HS-27A (cell line): ENCODE results near the gene TBCCD1.
A peak's percentile ranks its signal among the peaks of the same experiment; 100 is the strongest.

Experiments used
- DNase-seq: peaks from one replicate; pipeline ENCODE4 v3.0.0-alpha.2; 2012; ENCODE audit warnings: low read depth, missing footprints

Gene TBCCD1, protein sequence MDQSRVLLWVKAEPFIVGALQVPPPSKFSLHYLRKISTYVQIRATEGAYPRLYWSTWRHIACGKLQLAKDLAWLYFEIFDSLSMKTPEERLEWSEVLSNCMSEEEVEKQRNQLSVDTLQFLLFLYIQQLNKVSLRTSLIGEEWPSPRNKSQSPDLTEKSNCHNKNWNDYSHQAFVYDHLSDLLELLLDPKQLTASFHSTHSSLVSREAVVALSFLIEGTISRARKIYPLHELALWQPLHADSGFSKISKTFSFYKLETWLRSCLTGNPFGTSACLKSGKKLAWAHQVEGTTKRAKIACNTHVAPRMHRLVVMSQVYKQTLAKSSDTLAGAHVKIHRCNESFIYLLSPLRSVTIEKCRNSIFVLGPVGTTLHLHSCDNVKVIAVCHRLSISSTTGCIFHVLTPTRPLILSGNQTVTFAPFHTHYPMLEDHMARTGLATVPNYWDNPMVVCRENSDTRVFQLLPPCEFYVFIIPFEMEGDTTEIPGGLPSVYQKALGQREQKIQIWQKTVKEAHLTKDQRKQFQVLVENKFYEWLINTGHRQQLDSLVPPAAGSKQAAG

DNA sequence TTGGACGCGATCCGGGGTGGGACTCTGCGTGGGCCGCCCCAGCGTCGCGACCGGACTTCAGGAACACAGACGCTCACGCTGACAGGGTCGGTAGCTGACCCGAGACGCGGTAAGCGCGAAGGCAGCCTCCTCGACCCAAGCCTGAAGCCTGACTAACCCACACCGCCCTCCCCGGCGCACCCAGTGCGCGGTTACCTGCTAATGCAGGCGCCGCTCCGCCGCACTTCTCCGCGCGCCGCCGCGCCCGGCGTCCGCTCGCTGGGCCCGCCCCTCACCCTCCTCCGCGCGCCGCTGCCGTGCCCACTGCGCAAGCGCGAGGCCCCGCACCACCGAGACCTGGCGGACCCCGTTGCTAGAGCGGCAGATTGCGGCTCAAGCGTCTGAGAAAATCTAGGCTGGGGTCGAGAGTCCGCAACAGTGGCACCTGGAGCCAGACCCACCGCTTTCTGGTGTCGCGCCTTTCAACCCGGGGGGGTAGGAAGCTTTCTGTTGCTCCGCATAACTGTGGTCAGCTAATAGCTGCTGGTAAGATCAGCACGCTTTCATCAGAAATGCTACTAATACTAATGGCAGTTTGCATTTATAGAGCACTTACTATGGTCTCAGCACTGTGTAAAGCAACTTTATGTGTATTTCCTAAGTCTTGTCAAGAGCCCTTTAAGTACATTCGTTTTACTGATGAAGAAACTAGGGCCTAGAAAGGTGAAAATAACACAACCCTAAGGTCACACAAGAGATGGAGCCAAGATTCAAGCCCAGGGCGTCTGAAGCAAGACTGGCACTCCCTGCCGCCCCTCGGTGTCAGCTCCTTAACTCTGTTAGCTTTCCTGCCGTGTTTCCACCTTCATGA, at the start of gene TBCCD1:
Gene TBCCD1, minus strand, starts transcription at position 268 of the 850 bp plus-strand sequence. CDS start 3,010 bp downstream, outside the sequence.
- DNase-seq = peak; percentile 62

DNA sequence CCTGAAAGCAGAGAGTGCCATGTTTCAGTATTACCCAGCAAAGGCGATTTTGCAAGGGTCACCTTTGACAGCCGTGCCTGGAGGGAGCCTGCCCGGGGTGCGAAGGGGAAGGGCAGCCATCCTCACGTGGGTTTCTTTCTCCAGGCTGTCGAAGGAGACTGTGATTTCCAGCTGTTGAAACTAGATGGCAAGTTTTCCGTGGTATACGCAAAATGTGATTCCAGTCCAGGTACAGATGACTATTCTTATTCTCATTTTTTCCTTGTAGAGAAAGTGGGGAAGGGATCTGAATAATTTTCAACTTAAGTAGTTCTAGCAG, 49.1 kb upstream of the TBCCD1 start:
- no peak for DNase-seq

DNA sequence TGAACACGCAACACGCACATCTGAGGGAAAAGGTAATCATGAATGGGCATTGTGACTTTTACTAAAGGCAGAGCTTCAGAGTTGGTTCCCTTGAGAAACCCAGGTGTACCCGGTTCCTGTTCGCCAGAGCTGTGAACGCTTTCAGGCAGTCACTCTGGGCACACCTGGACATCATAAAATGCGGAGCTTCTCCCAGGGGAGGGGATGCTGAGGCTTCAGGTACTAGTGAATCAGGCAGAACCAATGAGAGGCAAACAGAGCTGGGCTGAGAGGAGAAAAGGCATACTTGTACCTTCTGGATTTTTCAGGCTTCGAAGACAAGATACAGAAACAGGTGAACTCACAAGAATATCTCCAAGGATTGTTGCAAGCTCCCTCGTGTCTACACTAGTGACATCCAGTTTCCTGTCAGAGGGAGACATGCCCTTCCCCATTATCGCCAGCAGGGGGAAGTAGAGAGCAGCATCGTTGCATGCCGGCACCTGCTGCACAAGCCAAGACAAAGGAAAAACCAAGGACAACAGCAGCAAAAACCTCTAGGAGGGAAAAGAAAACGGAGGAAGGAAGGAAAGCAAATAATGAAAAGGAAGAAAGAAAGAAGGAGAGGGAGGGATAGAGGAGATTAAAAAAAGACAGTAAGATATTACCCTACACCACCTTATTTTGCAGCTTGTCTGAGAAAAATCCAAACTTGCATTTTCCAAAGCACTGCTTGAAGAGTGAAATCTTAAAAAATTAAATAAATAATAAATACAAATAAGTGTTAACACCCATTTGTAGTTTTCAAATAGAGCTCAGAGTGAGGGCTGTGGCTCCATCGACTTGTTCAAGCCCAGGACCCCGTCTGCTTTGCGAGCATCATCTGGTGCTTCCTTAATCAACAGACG, 47.7 kb upstream of the TBCCD1 start:
- DNase-seq = peak; percentile 26

DNA sequence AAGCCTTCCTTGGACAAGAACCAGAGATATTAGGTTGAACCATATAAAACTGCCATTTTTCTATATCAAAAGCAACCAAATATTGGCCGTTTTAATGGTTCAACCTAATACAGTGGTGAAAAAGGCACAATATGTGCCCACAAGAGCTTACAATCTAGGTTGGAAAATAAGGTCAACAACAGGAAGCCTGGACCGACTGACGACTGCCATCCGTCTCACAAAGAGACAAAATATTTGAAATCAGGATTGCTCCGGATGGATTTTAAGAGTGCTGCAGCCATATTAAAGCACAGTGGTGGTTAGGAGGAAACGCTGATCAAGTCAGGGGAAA, 47.1 kb upstream of the TBCCD1 start:
- DNase-seq = no peak

DNA sequence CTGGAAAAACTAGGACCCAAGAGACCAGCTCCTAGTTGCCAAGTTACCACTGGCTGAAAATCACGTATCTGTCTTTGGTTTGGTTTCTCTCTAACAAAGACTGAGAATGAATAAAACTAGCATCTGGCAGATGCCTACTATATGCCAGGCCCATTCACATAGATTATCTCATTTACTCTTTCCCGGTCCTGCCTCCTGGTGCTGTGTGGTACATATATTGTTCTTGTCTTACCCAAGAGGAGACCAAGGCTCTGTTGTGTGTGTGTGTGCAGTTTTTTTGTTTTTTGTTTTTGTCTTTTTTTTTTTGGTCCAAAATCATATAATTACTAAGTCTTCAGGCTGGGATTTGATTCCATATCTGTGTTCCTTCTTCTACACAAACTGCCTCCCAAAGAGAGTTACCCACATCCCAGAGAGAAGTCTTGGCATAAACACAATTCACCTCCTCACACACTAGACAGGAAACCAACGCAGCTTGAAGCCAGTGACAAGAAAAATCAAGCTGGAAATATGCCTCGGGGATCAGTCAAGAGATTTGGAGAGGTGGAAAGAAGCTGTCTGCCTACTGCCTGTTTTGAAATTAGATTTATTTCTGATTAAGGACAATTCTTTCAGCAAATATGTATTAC, 46.6 kb upstream of the TBCCD1 start:
- no peak for DNase-seq

DNA sequence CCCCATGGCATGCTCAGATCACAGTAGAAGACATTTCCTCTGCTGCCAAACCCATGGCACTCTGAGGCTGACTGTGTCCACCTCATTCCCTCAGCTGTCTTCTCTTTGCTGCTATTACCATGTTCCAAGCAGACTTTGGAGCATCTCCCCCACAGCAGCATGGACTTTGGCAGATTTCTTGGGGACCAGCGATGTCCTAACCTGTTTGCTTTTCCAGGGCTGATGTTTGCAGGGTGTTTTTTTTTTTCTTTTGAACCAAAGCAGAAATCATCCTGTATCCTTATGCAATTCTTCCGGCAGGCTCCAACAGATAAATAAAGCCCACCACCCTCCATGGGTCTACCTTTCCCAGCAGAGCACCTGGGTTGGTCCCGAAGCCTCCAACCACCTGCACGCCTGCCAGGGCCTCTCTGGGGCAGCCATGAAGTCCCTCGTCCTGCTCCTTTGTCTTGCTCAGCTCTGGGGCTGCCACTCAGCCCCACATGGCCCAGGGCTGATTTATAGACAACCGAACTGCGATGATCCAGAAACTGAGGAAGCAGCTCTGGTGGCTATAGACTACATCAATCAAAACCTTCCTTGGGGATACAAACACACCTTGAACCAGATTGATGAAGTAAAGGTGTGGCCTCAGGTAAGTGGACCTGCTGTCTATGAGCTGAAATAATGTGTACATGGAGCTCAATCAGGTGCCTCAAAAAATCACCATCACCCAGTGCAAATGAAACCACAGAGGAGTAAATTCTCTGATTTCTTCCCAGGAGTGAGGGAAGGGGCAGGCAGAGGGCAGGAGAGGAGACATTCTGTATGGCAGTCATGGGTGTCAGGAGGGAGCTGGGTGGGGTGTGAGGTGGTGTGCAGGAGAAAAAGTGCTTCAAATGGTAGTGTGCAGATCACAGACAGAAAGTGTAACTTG, 45.8 kb upstream of the TBCCD1 start, which contains the start of gene AHSG:
Gene AHSG, plus strand, starts transcription at position 340 of the 916 bp plus-strand sequence. Its CDS starts 82 bp downstream, at position 422.
- DNase-seq = no peak

DNA sequence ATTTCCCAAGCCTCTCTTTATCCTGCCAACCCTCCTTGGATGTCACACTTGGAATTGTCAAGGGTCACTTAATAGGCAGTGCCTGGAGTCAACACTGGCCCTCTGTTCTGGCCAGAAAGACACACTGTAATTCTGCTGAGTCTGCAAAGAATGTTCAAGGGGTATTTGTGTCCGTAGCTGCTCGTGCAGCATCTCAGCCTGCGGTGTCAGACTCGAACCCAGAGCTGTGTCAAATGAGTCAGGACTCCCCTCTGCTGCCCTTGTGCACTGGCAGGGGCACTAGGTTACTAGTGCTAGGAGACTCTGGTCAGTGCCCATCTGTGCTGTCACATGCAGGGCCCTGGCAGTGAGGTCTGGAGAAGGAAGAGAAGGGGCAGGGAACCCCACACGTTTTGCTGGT, 44.9 kb upstream of the TBCCD1 start:
- DNase-seq = no peak

DNA sequence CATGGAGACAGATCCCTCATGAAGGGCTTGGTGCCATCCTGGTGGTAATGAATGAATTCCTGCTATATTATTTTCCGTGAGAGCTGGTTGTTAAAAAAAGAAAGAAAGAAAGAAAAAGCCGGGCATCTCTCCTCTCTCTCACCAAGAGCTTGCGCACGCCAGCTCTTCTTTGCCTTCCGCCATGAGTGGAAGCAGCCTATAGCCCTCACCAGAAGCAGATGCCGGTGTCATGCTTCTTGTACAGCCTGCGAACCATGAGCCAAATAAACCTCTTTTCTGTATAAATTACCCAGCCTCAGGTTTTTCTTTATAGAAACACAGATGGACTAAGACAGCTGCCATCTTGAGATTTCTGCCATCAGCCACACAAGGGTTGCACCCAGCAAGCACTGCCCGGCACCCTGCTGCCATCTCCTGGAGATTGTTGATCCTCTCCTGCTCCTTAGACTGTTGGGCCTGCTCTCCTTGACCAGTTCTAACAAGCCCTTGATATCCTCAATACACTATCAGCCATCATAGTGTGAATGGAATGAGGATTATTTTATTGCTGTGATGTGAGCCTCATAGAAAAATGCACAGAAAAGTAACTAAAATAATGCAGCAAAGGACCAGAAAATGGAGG, 42.2 kb upstream of the TBCCD1 start:
- DNase-seq = no peak

GRCh38 chr3:186608624-186609215, 41.6 kb upstream of the TBCCD1 start:
- DNase-seq = no peak

- no peak for DNase-seq
Observed at GRCh38 chr3:186605561-186606545, 38.7 kb upstream of the TBCCD1 start.

GRCh38 chr3:186605078-186605477, 37.9 kb upstream of the TBCCD1 start:
- no peak for DNase-seq

DNA sequence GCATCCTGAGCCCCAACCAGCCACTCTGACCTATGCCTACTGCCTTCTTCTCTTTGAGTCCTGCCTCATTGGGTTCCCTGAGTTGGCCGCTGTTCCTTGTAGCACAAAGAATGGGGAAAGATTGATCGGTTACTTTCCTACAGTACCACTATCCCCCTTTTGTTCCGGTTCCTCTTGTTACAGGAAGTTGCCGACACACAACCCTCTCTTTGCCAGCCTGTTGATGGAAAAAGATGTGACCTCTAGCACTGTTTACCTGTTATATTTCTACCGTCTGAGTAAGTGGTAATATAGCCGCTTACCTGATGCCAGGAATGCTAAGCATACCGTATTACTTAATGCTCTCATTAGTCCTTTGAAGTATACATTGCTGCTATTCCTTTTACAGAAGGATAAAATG, 36.0 kb upstream of the TBCCD1 start:
- DNase-seq = no peak

- no peak for DNase-seq
Observed at GRCh38 chr3:186600896-186601295, 33.8 kb upstream of the TBCCD1 start.

DNA sequence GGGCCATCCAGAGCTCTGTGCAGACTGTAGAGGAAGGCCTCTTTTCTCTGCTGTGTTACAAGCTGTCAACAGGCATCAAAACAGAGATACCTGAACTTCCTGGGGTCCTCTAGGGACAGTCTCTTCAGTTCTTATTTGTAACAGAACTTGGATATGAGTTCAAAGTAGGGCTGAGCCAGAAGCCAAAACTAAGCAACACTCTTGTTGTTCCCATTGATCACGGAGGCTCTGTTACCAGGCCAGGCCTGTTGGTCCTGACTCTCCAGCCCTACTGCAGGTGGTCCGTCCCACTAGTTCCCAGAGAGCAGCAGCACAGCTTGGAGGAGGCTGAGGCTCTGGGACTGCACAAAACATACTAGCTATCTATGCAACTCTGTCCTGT, 32.6 kb upstream of the TBCCD1 start:
- DNase-seq = no peak

- no peak for DNase-seq
Observed at GRCh38 chr3:186599142-186599784, 32.1 kb upstream of the TBCCD1 start.

- DNase-seq = no peak
Observed at GRCh38 chr3:186598794-186599141, 31.6 kb upstream of the TBCCD1 start.

- no peak for DNase-seq
Observed at GRCh38 chr3:186598108-186598784, 31.1 kb upstream of the TBCCD1 start.
